ENCODE results near the gene CCDC124. TPM values are rescaled to one million over a fixed set of nuclear protein-coding genes. Genes with fewer than 3 reads are reported as not detected.

Gene CCDC124
- total RNA-seq, 2 donors from 2014 or later: 45.2 to 122 TPM

- Histone ChIP-seq H3K4me3 (no peak overlapping the region), H3K27ac (no peak overlapping the region), H3K9ac (ENCODE audit: low read depth in 2 of 2, low read length in 2 of 2) (no peak overlapping the region), H3K4me1 (no peaks in the 10 kb centered on the region), H3K36me3 (no peaks in the 10 kb centered on the region), H3K9me3 (no peaks in the 10 kb centered on the region), H3K27me3 (no peaks in the 10 kb centered on the region)
- DNase-seq: no peak
- intact Hi-C loops (cut with DNase I): no loop called here
- no peak for TF ChIP-seq CTCF (IDR thresholded peaks at IDR 0.05)
Observed at GRCh38 chr19:17975032-17975431, 42.2 kb downstream of the CCDC124 start.

GRCh38 chr19:17977021-17977420 is 44.2 kb downstream of the CCDC124 start:
- no peaks in the 10 kb centered on the region for H3K4me1 ChIP-seq
- DNase-seq: no peak
- no peaks in the 10 kb centered on the region for H3K9me3 ChIP-seq
- H3K4me3 ChIP-seq: no peak overlapping the region
- TF ChIP-seq CTCF (IDR thresholded peaks at IDR 0.05): no peak
- no peaks in the 10 kb centered on the region for H3K36me3 ChIP-seq
- no peaks in the 10 kb centered on the region for H3K27me3 ChIP-seq
- H3K9ac ChIP-seq (ENCODE audit: low read depth in 2 of 2, low read length in 2 of 2): no peak overlapping the region
- intact Hi-C loops (cut with DNase I): no loop called here
- H3K27ac ChIP-seq: no peak overlapping the region

- no peaks in the 10 kb centered on the region for H3K9me3 ChIP-seq
- no peak overlapping the region for H3K27ac ChIP-seq
- no peak overlapping the region for H3K9ac ChIP-seq (ENCODE audit: low read depth in 2 of 2, low read length in 2 of 2)
- no peak overlapping the region for H3K4me3 ChIP-seq
- DNase-seq: no peak
- no peaks in the 10 kb centered on the region for H3K27me3 ChIP-seq
- H3K4me1 ChIP-seq: no peaks in the 10 kb centered on the region
- intact Hi-C loops (cut with DNase I): no loop called here
- no peak for TF ChIP-seq CTCF (IDR thresholded peaks at IDR 0.05)
- no peaks in the 10 kb centered on the region for H3K36me3 ChIP-seq
Observed at GRCh38 chr19:17977488-17977887, 44.7 kb downstream of the CCDC124 start.

- no peaks in the 10 kb centered on the region for H3K27me3 ChIP-seq
- no peak for DNase-seq
- no peak overlapping the region for H3K9ac ChIP-seq (ENCODE audit: low read depth in 2 of 2, low read length in 2 of 2)
- no peaks in the 10 kb centered on the region for H3K4me1 ChIP-seq
- no peak for TF ChIP-seq CTCF (IDR thresholded peaks at IDR 0.05)
- no peaks in the 10 kb centered on the region for H3K36me3 ChIP-seq
- intact Hi-C loops (cut with DNase I): no loop called here
- no peak overlapping the region for H3K4me3 ChIP-seq
- no peaks in the 10 kb centered on the region for H3K9me3 ChIP-seq
- no peak overlapping the region for H3K27ac ChIP-seq
Observed at GRCh38 chr19:17981611-17982010, 48.8 kb downstream of the CCDC124 start.

GRCh38 chr19:17982430-17982829 is 49.6 kb downstream of the CCDC124 start:
- no peak for TF ChIP-seq CTCF (IDR thresholded peaks at IDR 0.05)
- H3K4me1 ChIP-seq: no peaks in the 10 kb centered on the region
- H3K27ac ChIP-seq: no peak overlapping the region
- intact Hi-C loops (cut with DNase I): no loop called here
- H3K9ac ChIP-seq (ENCODE audit: low read depth in 2 of 2, low read length in 2 of 2): no peak overlapping the region
- no peak for DNase-seq
- no peaks in the 10 kb centered on the region for H3K36me3 ChIP-seq
- no peaks in the 10 kb centered on the region for H3K27me3 ChIP-seq
- H3K9me3 ChIP-seq: no peaks in the 10 kb centered on the region
- no peak overlapping the region for H3K4me3 ChIP-seq
